OCI-LY7 (cell line): ENCODE measurements around the gene SPINK1.

ENCODE experiments used
- EZH2phosphoT487 ChIP-seq: fragments of 200-600 bp; sonication (generic); IDR thresholded peaks from 2 replicates; pipeline ENCODE4 v1.6.1; 2018; ENCODE audit warnings: low read depth, borderline replicate concordance, mild to moderate bottlenecking, mixed run types, antibody characterized with exemption, low read length, moderate library complexity, mixed read lengths
- TF ChIP-seq, protein P1 (sequence below): fragments of 200-600 bp; sonication (generic); conservative IDR thresholded peaks from 2 replicates; pipeline ENCODE4 v1.5.1; 2014; ENCODE audit warnings: mild to moderate bottlenecking, antibody characterized with exemption, low read length, moderate library complexity, mixed read lengths

DNA sequence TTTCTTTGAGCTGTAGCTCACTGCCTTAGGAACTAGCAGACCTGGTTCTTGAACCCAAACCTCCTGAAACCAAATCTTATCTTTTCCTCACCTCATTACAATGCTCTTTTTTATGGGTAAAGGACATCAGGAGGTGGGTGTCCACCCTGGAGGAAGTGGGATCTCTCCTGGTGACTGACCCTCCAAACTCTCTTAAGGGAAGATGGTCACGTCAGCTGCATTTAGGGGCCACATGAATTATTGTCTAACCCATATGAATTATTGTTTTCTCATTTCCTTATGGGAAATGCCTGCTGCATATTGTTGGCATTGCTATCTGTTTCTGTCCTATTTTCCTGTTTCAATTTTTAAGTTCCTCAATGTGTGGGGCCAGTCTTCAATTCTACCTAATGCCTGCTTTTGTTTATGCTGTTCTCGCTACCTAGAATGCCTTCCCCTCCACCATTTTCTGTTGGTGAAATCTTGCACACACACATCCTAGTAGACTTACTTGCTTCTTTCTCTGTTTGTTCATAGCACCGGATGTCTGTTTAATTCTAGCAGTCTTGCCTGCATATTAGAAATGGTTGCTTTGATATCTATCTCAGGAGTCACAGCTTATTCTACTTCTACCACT, 22.0 kb upstream of the SPINK1 start:
- TF ChIP-seq, protein P1, sequence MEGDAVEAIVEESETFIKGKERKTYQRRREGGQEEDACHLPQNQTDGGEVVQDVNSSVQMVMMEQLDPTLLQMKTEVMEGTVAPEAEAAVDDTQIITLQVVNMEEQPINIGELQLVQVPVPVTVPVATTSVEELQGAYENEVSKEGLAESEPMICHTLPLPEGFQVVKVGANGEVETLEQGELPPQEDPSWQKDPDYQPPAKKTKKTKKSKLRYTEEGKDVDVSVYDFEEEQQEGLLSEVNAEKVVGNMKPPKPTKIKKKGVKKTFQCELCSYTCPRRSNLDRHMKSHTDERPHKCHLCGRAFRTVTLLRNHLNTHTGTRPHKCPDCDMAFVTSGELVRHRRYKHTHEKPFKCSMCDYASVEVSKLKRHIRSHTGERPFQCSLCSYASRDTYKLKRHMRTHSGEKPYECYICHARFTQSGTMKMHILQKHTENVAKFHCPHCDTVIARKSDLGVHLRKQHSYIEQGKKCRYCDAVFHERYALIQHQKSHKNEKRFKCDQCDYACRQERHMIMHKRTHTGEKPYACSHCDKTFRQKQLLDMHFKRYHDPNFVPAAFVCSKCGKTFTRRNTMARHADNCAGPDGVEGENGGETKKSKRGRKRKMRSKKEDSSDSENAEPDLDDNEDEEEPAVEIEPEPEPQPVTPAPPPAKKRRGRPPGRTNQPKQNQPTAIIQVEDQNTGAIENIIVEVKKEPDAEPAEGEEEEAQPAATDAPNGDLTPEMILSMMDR = no peak
- TF ChIP-seq EZH2phosphoT487 = no peak
